GM18858 (cell line): ENCODE results near the gene TCEANC.

Experiments used
- ATAC-seq: cut with Tn5 transposase; IDR thresholded peaks from one replicate; pipeline ENCODE4 v1.9.1; 2021; ENCODE audit not compliant: unreplicated experiment

Gene TCEANC

GRCh38 chrX:13690836-13691235 is 37.9 kb downstream of the TCEANC start:
- ATAC-seq: no peak

DNA sequence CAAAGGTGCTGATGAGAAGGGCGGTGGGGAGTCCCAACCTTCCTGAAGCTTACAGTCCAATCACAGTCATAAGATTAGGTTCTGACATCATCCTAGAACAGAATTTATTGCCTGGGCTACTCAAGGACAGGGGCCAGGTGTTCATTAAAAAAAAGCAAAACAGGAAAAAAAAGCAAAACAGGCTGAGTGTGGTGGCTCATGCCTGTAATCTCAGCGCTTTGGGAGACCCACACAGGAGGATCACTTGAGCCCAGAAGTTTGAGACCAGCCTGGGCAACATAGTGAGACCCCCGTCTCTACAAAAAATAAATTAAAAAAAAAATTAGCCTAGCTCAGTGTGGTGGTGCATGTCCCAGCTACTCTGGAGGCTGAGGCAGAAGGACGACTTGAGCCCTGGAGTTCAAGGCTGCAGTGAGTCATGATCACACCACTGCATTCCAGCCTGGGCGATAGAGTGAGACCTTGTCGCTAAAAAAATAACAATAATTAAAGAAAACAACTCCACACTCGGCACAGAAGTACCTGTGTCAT is 39.0 kb downstream of the TCEANC start:
- ATAC-seq: no peak

- no peak for ATAC-seq
Measured at GRCh38 chrX:13692771-13693231, 39.9 kb downstream of the TCEANC start.

DNA sequence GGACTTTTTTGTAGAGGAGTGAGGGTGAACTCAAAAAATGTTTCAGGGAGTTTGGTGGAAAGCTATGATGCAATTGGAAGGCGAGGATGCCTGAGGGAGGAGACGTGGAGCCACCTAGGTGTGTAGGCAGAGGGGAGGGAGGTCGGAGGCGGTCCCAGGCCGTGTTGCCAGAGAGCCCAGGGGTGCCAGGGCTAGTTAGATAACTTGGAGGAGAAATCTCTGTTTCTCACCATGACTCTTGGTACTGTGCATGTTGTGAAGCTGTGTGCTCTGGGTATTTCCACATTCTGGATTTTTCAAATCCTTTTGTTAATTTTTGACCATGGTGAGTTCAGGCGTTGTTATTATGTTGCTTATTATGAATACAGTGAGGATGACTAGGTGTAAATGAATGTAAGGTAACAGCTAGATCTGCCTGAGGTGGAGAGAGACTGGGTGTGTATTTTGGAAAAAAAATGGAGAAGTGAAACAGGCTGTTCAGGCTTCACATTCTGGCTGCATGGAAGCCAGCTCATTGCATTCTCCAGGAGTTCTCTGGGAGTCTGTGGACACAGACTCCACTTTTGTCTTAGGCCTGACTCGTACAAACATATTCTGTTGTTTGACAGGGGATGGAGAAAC is 40.5 kb downstream of the TCEANC start:
- no peak for ATAC-seq

GRCh38 chrX:13694359-13694758 is 41.4 kb downstream of the TCEANC start:
- no peak for ATAC-seq

DNA sequence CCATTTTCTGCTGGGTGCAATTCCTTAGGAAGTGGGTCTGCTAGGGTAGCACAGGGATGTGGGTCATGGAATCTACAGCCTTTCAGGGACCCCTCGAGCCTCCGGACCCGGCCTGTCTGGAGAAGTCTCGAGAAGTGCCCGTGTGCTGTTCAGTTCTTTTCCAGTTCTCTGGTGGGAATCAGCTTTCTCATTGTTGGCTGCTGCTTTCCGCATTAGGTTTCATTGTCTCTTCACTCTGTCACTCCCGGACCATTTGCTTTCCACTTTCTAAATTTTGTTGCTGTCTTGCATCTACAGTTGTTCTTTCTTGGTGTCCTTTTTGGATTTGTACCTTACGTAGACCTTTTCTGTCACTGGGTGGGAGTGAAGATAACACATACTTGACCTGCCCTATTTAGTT is 42.0 kb downstream of the TCEANC start:
- ATAC-seq: no peak

GRCh38 chrX:13695601-13696115 is 42.7 kb downstream of the TCEANC start:
- no peak for ATAC-seq

DNA sequence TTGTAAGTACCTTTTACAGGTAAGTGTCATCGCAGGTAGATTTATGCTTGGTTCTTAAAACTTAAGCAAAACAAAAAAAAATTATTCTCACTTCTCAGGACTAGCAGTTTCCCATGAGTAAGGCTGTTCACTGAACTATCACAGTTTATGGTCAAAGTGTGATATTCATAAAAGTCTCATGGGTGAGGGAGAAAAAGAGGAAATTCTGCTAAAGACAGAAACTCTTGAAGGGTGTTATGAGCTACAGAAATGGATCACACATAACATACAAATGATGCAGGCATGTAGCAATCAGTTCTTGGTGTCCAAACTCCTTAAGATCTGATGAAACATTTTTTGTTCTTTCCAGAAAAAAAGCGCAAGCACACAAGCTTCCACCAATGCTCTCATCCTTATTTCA is 44.5 kb downstream of the TCEANC start:
- ATAC-seq: peak; percentile 58

GRCh38 chrX:13697976-13698375 is 45.0 kb downstream of the TCEANC start:
- no peak for ATAC-seq

DNA sequence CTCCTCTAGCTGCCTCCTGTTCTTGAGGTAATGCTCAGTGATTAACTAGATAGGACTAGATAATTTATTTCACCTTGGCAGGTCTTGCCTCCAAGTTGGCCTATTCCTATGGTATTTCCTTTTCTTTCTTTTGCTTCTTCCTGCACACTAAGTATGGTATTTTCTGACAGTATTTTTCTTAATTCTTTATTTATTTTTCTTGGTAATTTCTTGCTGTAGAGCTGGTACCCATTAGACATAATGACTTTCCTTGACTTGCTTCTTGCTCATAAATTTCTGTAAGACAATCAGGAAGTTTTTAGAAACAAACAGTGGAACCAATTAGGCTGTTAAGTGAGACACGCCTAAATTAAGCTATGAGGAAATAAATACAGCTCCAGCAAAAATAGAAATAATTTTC is 45.5 kb downstream of the TCEANC start:
- ATAC-seq: no peak

DNA sequence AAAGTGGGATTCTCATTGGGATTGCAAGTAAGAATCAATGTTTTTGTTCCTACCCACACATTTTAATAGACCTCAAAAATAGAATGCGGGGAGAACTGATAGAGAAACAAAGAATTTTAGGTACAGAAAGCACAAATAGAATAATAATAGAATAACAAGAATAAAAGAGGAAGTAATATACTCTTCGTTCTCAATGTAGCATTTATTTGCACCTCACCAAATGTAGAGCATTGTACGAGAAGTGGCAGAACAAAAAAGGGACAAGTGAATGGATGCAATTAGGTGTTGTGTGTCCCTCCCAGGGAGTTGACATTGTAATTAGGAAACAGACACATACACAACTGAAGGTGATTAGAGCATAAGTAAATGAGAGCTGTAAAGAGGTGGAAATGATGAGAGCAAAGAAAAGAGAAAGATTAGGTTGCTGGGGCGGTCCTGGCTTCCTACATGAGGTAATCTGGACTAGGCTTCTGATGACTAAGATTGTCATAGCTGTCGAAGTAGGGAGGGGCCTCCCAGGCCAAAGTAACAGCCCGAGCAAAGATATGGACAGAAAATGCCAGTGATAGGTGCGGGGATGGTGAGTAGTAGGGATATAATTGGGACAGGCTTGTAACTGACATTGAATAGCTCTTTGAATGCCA is 46.4 kb downstream of the TCEANC start:
- no peak for ATAC-seq

DNA sequence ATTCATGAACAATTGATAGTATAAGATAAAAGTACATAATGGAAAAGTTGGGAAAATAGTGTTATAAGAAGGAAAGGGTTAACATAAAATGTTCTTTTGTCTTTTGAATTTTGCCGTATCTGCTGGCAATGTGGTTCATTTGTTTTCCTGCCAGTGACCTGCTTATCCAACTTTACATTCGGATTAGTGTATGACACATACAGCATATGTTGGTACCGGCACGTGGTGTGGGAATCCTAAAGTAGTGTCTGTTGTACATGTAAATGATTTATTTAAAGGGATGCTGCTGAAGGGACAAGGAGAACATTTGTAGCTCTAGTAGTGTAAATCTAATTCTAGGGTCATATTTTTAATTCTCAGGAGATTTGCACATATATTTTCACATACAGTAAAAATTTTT is 47.4 kb downstream of the TCEANC start:
- ATAC-seq: no peak

DNA sequence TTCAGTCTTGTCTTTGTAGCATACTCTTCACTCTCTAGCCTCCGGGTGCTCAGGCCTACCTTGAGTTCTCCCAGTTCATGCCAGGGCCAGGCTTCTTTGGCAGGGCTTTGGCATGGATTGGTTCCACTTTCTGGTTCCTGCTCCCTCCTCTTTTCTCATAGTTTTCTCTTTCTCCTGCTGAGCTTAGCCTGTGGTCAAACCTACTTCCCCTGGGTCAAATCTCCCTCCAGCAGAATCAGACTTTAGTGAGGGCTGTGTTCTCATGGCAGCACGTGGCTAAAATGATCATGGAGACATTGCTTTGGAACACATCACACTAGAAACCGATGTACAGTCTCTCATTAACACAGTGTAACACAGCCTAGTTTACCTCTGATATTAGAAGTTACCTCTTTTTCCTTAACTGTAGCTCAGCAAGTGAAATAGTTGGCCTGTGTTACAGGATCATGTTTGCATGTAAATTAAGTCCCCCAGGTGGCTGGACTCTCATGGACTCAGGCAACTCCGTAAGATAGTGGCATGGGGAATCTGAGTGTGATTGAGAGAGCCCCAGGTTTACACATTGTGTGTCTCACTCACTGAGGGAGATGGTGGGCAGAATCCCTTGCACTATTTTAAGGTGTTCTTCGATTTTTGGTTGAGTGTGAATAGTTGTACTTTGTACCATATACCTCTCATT is 49.3 kb downstream of the TCEANC start:
- no peak for ATAC-seq

DNA sequence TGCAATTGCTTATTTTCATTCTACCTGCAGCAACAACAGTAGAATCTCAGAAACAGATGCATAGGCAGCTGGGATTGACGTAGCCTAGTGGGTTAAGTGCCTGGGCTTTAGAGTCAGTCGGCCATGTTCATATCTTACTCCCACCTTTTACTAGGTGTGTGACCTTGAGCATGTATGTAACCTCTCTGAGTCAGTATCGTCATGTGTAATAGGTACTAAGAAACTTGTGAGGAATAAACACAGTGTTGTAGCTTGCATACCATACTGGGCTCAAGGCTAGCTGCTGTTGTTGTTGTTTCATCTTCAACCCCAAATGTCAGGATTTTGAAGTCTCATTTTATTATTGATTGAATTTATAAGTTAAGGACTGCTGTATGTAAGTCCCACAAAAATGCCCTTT is 50.2 kb downstream of the TCEANC start:
- no peak for ATAC-seq

GRCh38 chrX:13703589-13703988 is 50.6 kb downstream of the TCEANC start:
- ATAC-seq: no peak

DNA sequence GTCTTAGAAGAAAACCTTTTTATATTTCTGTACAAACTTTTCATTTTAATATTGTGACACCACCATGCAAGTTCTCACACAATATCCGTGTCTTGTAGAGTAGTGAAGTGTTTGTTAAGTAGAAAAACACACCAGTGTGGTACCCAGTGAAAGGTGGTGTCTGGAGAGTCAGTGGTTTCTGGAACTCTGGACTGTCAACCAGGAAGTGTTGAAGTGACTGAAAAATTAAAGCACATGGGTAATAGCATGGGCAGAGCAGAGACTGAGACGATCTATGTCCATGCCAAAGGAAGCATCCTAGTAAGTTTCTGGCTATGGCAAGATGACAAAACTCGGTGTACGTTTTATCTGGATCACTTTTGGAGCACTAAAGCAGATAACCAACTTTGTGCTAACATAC is 58.2 kb downstream of the TCEANC start:
- ATAC-seq: no peak
